Endothelial cell of umbilical vein (primary cell): ENCODE data around the gene GIT2. TPM values are rescaled to one million over a fixed set of nuclear protein-coding genes. Genes with fewer than 3 reads are reported as not detected.

Source experiments
- BruUV-seq: library from RNA; stranded (reverse); fragments of 400-500 nt; replicated peaks from 2 replicates; lab custom pipeline; 2021; lab: Mats Ljungman, UMichigan
- CTCF ChIA-PET: fragments of 300-600, 350-600 bp; sonication (Branson Sonifier 250); formaldehyde crosslinking; loops from one replicate; lab custom pipeline; 2021; ENCODE audit warnings: antibody characterized with exemption, inconsistent platforms; lab: Charles Lee
- POLR2A ChIA-PET: fragments of 300-600, 350-600 bp; sonication (Branson Sonifier 250); formaldehyde crosslinking; loops from one replicate; lab custom pipeline; 2021; ENCODE audit warnings: antibody characterized with exemption, inconsistent platforms; lab: Charles Lee
- DNase-seq: peaks from one replicate; pipeline ENCODE4 v3.0.0-alpha.2; 2011; ENCODE audit warnings: low read depth, low spot score
- FAIRE-seq: peaks from 2 replicates; lab custom pipeline; 2011; peaks lifted over from hg19 to GRCh38; lab: Jason Lieb, UNC
- H2AFZ ChIP-seq: 2 replicates; pipeline ENCODE4 v1.6.0; 2012; ENCODE audit warnings: low read depth, low read length, control low read depth, inconsistent platforms
- H3K27ac ChIP-seq: 2 replicates; pipeline ENCODE4 v1.5.1; 2011; ENCODE audit warnings: low read depth, mild to moderate bottlenecking, control low read depth, low read length, moderate library complexity; ENCODE audit not compliant: insufficient read depth
- H3K27me3 ChIP-seq, 2 experiments: 2 replicates each; pipeline versions ENCODE4 v1.6.0 to v1.6.1; 2011; ENCODE audit warnings: low read length in 2 of 2, mixed read lengths in 1 of 2; ENCODE audit not compliant: control insufficient read depth in 2 of 2, insufficient read depth in 2 of 2
- H3K36me3 ChIP-seq, 2 experiments: 2 replicates in 1 of 2; 3 replicates in 1 of 2; pipeline ENCODE4 v1.5.1; 2011; ENCODE audit warnings: low read length in 2 of 2, mild to moderate bottlenecking in 1 of 2, moderate library complexity in 1 of 2; ENCODE audit not compliant: control insufficient read depth in 2 of 2, insufficient read depth in 2 of 2; ENCODE audit errors: extremely low read depth in 1 of 2
- H3K4me1 ChIP-seq: 3 replicates; pipeline ENCODE4 v1.5.1; 2011; ENCODE audit warnings: mild to moderate bottlenecking, low read length; ENCODE audit not compliant: control insufficient read depth, insufficient read depth; ENCODE audit errors: extremely low read depth
- H3K4me2 ChIP-seq: 2 replicates; pipeline ENCODE4 v1.6.1; 2011; ENCODE audit warnings: low read length, control low read depth, mixed read lengths; ENCODE audit not compliant: insufficient read depth
- H3K4me3 ChIP-seq, 3 experiments: fragments of 200-600 bp in 1 of 3; sonication (generic), shearing (Covaris generic) in 1 of 3; replicated peaks in 1 of 3; 2 replicates each; pipeline ENCODE4 v1.5.1; 2011 to 2016; ENCODE audit warnings: control low read depth in 3 of 3, low read length in 3 of 3, mild to moderate bottlenecking in 2 of 3, inconsistent platforms in 1 of 3, low read depth in 1 of 3, moderate library complexity in 1 of 3; ENCODE audit not compliant: insufficient read depth in 1 of 3
- H3K79me2 ChIP-seq: 2 replicates; pipeline ENCODE4 v1.6.0; 2012; ENCODE audit warnings: low read length, inconsistent platforms; ENCODE audit not compliant: control insufficient read depth, insufficient read depth
- H3K9ac ChIP-seq: replicated peaks from 2 replicates; pipeline ENCODE3; 2011; ENCODE audit warnings: low read length, control low read depth; ENCODE audit not compliant: insufficient read depth; ENCODE audit errors: extremely low read depth
- H3K9me1 ChIP-seq: replicated peaks from 3 replicates; pipeline ENCODE4 v1.6.0; 2011; ENCODE audit warnings: mild to moderate bottlenecking, low read length; ENCODE audit not compliant: control insufficient read depth, insufficient read depth; ENCODE audit errors: extremely low read depth
- H3K9me3 ChIP-seq: replicated peaks from 2 replicates; pipeline ENCODE4 v1.5.1; 2012; ENCODE audit warnings: low read length, inconsistent platforms; ENCODE audit not compliant: control insufficient read depth, insufficient read depth
- H4K20me1 ChIP-seq: replicated peaks from 2 replicates; pipeline ENCODE3; 2011; ENCODE audit warnings: mild to moderate bottlenecking, low read length; ENCODE audit not compliant: control insufficient read depth, insufficient read depth; ENCODE audit errors: extremely low read depth
- CTCF ChIP-seq, 2 donors: IDR thresholded peaks; 1 replicate in 1 of 2; 2 replicates in 1 of 2; pipeline ENCODE4 v1.5.1; 2011; ENCODE audit warnings: low read length in 2 of 2, mild to moderate bottlenecking in 2 of 2, moderate library complexity in 2 of 2, control low read depth in 1 of 2, inconsistent platforms in 1 of 2, low read depth in 1 of 2; ENCODE audit not compliant: insufficient read depth in 1 of 2; ENCODE audit errors: extremely low read depth in 1 of 2
- EZH2 ChIP-seq: IDR thresholded peaks from 2 replicates; pipeline ENCODE4 v1.6.1; 2012; ENCODE audit warnings: borderline replicate concordance, low read depth, mild to moderate bottlenecking, moderate library complexity, low read length, inconsistent platforms; ENCODE audit not compliant: severe bottlenecking
- FOS ChIP-seq: IDR thresholded peaks from 2 replicates; pipeline ENCODE4 v1.6.1; 2011; ENCODE audit warnings: mild to moderate bottlenecking, low read length, moderate library complexity, borderline replicate concordance; ENCODE audit not compliant: insufficient read depth
- GATA2 ChIP-seq: IDR thresholded peaks from 2 replicates; pipeline ENCODE4 v1.7.0; 2011; ENCODE audit warnings: low read depth, mild to moderate bottlenecking, moderate library complexity, mixed read lengths, low read length; ENCODE audit not compliant: insufficient read length, insufficient read depth
- JUN ChIP-seq: IDR thresholded peaks from 2 replicates; pipeline ENCODE4 v1.6.1; 2011; ENCODE audit warnings: borderline replicate concordance, low read depth; ENCODE audit not compliant: insufficient read length, insufficient read depth
- MYC ChIP-seq: IDR thresholded peaks from one replicate; pipeline ENCODE4 v1.6.1; 2011; ENCODE audit warnings: mild to moderate bottlenecking, low read depth, low read length
- POLR2A ChIP-seq: IDR thresholded peaks from 2 replicates; pipeline ENCODE4 v1.6.1; 2012; ENCODE audit warnings: low read depth, mild to moderate bottlenecking, control low read depth, low read length
- POLR2AphosphoS5 ChIP-seq: IDR thresholded peaks from 2 replicates; pipeline ENCODE4 v1.6.1; 2012; ENCODE audit warnings: low read depth, mild to moderate bottlenecking, control low read depth, low read length, moderate library complexity; ENCODE audit not compliant: insufficient read depth
- dilution Hi-C: fragments of 300-500 bp; cut with MboI; formaldehyde crosslinking; loops from one replicate; pipeline ENCODE4 v1.15.0; 2019; ENCODE audit warnings: low sequenced_read_pairs; ENCODE audit not compliant: extremely low pct_ligation_motif_present
- intact Hi-C: fragments of 100-400 bp; cut with micrococcal nuclease; formaldehyde crosslinking; loops from one replicate; pipeline ENCODE4 v1.10.0; 2022
- polyA plus RNA-seq, 4 experiments: library from polyadenylated mRNA; depleted of rRNA in 3 of 4; stranded (reverse) in 3 of 4; unstranded in 1 of 4; fragments of >200 nt; gene quantifications; 2 replicates each; pipeline versions ENCODE4 v1.2.1 to v1.2.3, GENCODE V29; 2011 to 2012; ENCODE audit warnings: missing spikeins in 1 of 4
- total RNA-seq: library from RNA; stranded (reverse); gene quantifications from 2 replicates; pipeline ENCODE4 v1.2.3, GENCODE V29; 2021
- TF ChIP-seq, protein P1 (sequence below): IDR thresholded peaks from 2 replicates; pipeline ENCODE4 v1.6.1; 2011; ENCODE audit not compliant: insufficient read depth, insufficient read length

The GIT2 gene
- total and polyA plus RNA-seq, 2 donors (not counting 3 experiments of a cell fraction or from before 2014, with no cell fraction given), result 37.3 to 77.2 TPM

- dilution Hi-C loops, result no loop called here
- peaks cover 3% of the 10 kb centered on the region for H3K79me2 ChIP-seq
- TF ChIP-seq FOS, result no peak
- no peak for TF ChIP-seq POLR2A
- no peak for TF ChIP-seq CTCF (IDR thresholded peaks at IDR 0.05; ENCODE audit: extremely low read depth in 1 of 2, insufficient read depth in 1 of 2, low read depth in 1 of 2, low read length in 2 of 2)
- no peak overlapping the region for H3K4me3 ChIP-seq
- H3K27me3 ChIP-seq, result no peaks in the 10 kb centered on the region
- no peak overlapping the region for H3K9ac ChIP-seq
- POLR2A ChIA-PET, result no interaction called here
- no peaks in the 10 kb centered on the region for H3K36me3 ChIP-seq
- CTCF ChIA-PET, result no interaction called here
- intact Hi-C loops, result no loop called here
- no peak overlapping the region for H2AFZ ChIP-seq
- H3K4me1 ChIP-seq, result no peaks in the 10 kb centered on the region
- H3K9me1 ChIP-seq, result no peaks in the 10 kb centered on the region
- H3K4me2 ChIP-seq, result no peak overlapping the region
- no TSS peak for BruUV-seq
- no peak overlapping the region for H3K27ac ChIP-seq
- FAIRE-seq (no peak), DNase-seq (no peak)
- no peaks in the 10 kb centered on the region for H4K20me1 ChIP-seq
- H3K9me3 ChIP-seq, result no peaks in the 10 kb centered on the region
These were observed 9.9 kb upstream of the GIT2 start for GRCh38 chr12:110006115-110006514.

DNA sequence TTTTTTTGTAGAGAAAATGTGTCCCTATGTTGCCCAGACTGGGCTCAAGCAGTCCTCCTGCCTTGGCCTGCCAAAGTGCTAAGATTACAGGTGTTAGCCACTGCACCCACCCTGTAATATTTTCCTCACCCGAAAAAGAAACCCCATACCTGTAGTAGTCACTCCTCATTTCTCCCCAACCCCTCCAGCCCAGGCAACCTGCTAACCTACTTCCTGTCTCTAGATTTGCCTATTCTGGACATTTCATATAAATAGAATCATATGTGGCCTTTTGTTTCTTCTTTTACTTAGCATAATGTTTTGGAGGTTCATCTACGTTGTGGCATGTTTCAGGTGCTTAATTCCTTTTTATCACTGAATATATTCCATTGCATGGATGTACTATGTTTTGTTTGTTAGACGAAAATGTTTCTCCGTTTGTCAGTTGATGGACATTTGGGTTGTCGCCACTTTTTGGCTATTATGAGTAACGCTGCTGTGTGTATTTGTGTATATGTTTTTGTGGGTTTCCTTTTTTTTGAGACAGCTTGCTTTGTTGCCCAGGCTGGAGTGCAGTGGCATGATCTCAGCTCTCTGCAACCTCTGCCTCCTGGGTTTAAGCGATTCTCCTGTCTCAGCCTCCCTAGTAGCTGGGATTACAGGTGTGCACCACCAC, 9.3 kb upstream of the GIT2 start:
- no peak overlapping the region for H3K4me2 ChIP-seq
- no peaks in the 10 kb centered on the region for H3K36me3 ChIP-seq
- BruUV-seq, result no TSS peak
- peaks cover 3% of the 10 kb centered on the region for H3K79me2 ChIP-seq
- intact Hi-C loops, result no loop called here
- no peak overlapping the region for H2AFZ ChIP-seq
- H3K9ac ChIP-seq, result no peak overlapping the region
- no peak overlapping the region for H3K27ac ChIP-seq
- no peak for TF ChIP-seq JUN
- no peak for TF ChIP-seq FOS
- no peak for TF ChIP-seq POLR2A
- no peak for TF ChIP-seq EZH2
- no peak for TF ChIP-seq GATA2
- TF ChIP-seq CTCF (IDR thresholded peaks at IDR 0.05; ENCODE audit: extremely low read depth in 1 of 2, insufficient read depth in 1 of 2, low read depth in 1 of 2, low read length in 2 of 2), result no peak
- TF ChIP-seq, protein P1, sequence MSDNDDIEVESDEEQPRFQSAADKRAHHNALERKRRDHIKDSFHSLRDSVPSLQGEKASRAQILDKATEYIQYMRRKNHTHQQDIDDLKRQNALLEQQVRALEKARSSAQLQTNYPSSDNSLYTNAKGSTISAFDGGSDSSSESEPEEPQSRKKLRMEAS, result no peak
- TF ChIP-seq POLR2AphosphoS5, result no peak
- no peak for TF ChIP-seq MYC
- H3K4me1 ChIP-seq, result peaks cover under 1% of the 10 kb centered on the region
- POLR2A ChIA-PET, result no interaction called here
- CTCF ChIA-PET, result no interaction called here
- H3K27me3 ChIP-seq, result no peaks in the 10 kb centered on the region
- no peak overlapping the region for H3K4me3 ChIP-seq
- no peaks in the 10 kb centered on the region for H4K20me1 ChIP-seq
- no peaks in the 10 kb centered on the region for H3K9me1 ChIP-seq
- dilution Hi-C loops, result no loop called here
- DNase-seq (no peak), FAIRE-seq (no peak)
- no peaks in the 10 kb centered on the region for H3K9me3 ChIP-seq
